Regular cardiac myocyte (primary cell): ENCODE data around the gene VRTN. TPM values are rescaled to one million over a fixed set of nuclear protein-coding genes. Genes with fewer than 3 reads are reported as not detected.

Source experiments
- total RNA-seq: library from RNA; depleted of rRNA; stranded (reverse); fragments of >200 nt; gene quantifications from 2 replicates; pipeline ENCODE4 v1.2.3, GENCODE V29; 2014

Gene VRTN
- not detected in 2 replicates for total RNA-seq

GRCh38 chr14:74348241-74348734 lies at the start of gene VRTN:
VRTN (plus strand) TSS chr14:74348471; CDS start chr14:74356784, 8,313 bp downstream.

GRCh38 chr14:74302634-74303569 lies 45.4 kb upstream of the VRTN start, which contains the start of gene ABCD4:
ABCD4 (minus strand) TSS chr14:74302934; CDS start chr14:74302912, 22 bp downstream.

Other genes starting within 250 kb of the VRTN start
- not detected in 2 replicates for gene VSX2, start 109.0 kb upstream of the VRTN start, total RNA-seq
- gene ABCD4, start 45.5 kb upstream of the VRTN start, total RNA-seq, result 27.6 and 29.9 TPM in 2 replicates
- under 0.01 TPM in 1 of 2 replicates, not detected in the other for gene SYNDIG1L, start 77.7 kb downstream of the VRTN start, total RNA-seq
- 76.1 and 254 TPM in 2 replicates for gene NPC2, start 144.8 kb downstream of the VRTN start, total RNA-seq
- gene ISCA2, start 145.3 kb downstream of the VRTN start, total RNA-seq, result 18.6 and 22.3 TPM in 2 replicates